Mucosa of rectum (tissue), 2 donors: ENCODE results near the gene AKAP13.

ENCODE experiments used
- H3K27ac ChIP-seq, 2 donors: one replicate each; pipeline ENCODE4 v1.7.0; 2013; ENCODE audit warnings: inconsistent platforms in 2 of 2, low read depth in 2 of 2, low read length in 2 of 2
- H3K27me3 ChIP-seq, 2 donors: one replicate each; pipeline ENCODE4 v1.7.0; 2013; ENCODE audit warnings: low read length in 2 of 2; ENCODE audit not compliant: control insufficient read depth in 2 of 2, insufficient read depth in 2 of 2
- H3K36me3 ChIP-seq, 2 donors: one replicate each; pipeline ENCODE4 v1.7.0; 2013; ENCODE audit warnings: low read length in 2 of 2; ENCODE audit not compliant: control insufficient read depth in 2 of 2, insufficient read depth in 2 of 2
- H3K4me1 ChIP-seq, 2 donors: one replicate each; pipeline ENCODE4 v1.7.0; 2013; ENCODE audit warnings: low read length in 2 of 2, mild to moderate bottlenecking in 1 of 2; ENCODE audit not compliant: control insufficient read depth in 2 of 2, insufficient read depth in 2 of 2
- H3K4me3 ChIP-seq, 2 donors: one replicate each; pipeline ENCODE4 v1.7.0; 2013; ENCODE audit warnings: low read length in 2 of 2
- H3K9ac ChIP-seq, 2 donors: one replicate each; pipeline ENCODE4 v1.7.0; 2013; ENCODE audit warnings: low read length in 2 of 2, low read depth in 1 of 2, mild to moderate bottlenecking in 1 of 2
- H3K9me3 ChIP-seq, 2 donors: one replicate each; pipeline ENCODE4 v1.7.0; 2013; ENCODE audit warnings: low read length in 2 of 2; ENCODE audit not compliant: control insufficient read depth in 2 of 2
- donor health status: healthy.
- donor health status: Normal muscosa, but diverticular disease.

Gene AKAP13

GRCh38 chr15:85763157-85763556 is 382.8 kb downstream of the AKAP13 start:
- Histone ChIP-seq H3K36me3 (peaks cover 0 to 2% of the 10 kb centered on the region in 2 donors), H3K4me1 (no peaks in the 10 kb centered on the region), H3K9ac (no peak overlapping the region), H3K27me3 (no peaks in the 10 kb centered on the region), H3K4me3 (no peak overlapping the region), H3K27ac (no peak overlapping the region), H3K9me3 (no peaks in the 10 kb centered on the region)

- Histone ChIP-seq H3K4me3 (no peak overlapping the region), H3K4me1 (no peaks in the 10 kb centered on the region), H3K27me3 (no peaks in the 10 kb centered on the region), H3K36me3 (no peaks in the 10 kb centered on the region), H3K27ac (no peak overlapping the region), H3K9ac (no peak overlapping the region), H3K9me3 (no peaks in the 10 kb centered on the region)
These were observed 383.6 kb downstream of the AKAP13 start for GRCh38 chr15:85763673-85764633.

DNA sequence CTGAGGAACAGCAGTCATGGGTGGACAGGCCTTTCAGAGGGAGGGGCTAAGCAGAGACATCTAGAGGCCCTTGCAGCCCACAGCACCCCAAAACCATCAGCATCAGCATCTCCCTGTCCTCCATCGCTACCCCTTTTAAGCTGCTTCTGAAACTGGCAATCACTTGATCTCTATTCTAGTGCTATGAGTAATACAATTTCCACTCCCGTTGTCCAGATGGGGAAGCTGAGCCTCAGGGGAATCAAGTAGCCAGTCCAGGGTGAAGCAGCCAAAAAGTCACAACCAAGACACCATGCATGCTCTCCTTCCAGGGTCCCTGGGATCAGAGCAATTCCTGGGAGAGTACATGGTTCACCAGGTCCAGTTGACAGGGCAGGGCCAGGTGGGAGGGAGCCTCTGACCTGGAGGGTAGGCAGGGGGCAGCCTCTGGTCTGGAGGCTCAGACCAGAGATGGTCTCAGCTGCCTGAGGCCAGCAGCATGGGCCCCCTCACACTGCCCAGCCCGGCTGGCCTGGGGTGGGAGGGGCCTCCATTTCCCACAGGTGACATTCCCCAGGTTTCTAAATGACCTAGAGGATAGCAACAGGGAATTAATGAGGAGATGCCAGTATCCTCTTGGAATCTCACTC is 384.4 kb downstream of the AKAP13 start:
- peaks cover 0 to 3% of the 10 kb centered on the region in 2 donors for H3K36me3 ChIP-seq
- H3K27me3 ChIP-seq: no peaks in the 10 kb centered on the region
- H3K4me3 ChIP-seq: no peak overlapping the region
- no peaks in the 10 kb centered on the region for H3K4me1 ChIP-seq
- no peaks in the 10 kb centered on the region for H3K9me3 ChIP-seq
- H3K9ac ChIP-seq: no peak overlapping the region
- no peak overlapping the region for H3K27ac ChIP-seq

DNA sequence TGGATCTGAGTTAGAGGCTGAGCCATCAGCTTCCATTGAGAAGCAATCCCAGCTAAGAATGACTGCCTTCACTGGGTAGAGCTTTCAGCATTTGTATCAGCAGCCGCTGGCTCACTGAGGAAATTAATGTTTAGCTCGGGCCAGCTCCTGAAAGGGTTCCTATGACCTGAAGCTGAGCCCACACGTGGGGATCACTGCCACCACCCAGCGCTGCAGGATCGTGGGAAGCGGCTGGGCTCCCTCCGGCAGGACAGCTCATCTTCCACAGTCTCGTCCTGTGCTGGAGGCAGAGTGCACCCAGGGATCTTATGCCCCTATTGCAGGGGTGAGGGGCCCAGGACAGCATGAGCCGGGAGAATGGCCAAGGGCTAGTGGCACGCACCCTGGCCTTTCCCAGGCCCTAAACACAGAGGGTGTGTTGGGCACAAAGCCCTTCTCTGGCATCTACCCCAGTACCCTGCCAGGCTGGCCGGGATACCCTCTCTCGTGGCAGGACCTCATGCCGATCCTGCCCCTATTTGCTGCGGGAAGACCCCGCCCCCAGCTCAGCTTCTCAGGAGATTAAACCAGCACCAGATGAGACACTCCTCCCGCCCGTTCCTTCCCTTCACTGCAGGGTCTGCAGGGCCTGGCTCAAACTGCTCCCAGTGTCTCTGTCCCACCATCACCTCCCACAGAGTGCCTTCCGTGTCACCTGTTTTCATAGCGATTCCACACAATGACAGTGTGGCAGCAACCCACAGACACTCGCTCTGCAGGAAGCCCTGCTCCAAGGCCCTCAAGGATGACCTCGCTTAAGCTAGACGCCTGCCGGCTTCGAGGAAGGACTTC is 385.8 kb downstream of the AKAP13 start:
- Histone ChIP-seq H3K27ac (no peak overlapping the region), H3K27me3 (no peaks in the 10 kb centered on the region), H3K9ac (no peak overlapping the region), H3K4me1 (no peaks in the 10 kb centered on the region), H3K4me3 (no peak overlapping the region), H3K36me3 (peaks cover 0 to 3% of the 10 kb centered on the region in 2 donors), H3K9me3 (no peaks in the 10 kb centered on the region)

DNA sequence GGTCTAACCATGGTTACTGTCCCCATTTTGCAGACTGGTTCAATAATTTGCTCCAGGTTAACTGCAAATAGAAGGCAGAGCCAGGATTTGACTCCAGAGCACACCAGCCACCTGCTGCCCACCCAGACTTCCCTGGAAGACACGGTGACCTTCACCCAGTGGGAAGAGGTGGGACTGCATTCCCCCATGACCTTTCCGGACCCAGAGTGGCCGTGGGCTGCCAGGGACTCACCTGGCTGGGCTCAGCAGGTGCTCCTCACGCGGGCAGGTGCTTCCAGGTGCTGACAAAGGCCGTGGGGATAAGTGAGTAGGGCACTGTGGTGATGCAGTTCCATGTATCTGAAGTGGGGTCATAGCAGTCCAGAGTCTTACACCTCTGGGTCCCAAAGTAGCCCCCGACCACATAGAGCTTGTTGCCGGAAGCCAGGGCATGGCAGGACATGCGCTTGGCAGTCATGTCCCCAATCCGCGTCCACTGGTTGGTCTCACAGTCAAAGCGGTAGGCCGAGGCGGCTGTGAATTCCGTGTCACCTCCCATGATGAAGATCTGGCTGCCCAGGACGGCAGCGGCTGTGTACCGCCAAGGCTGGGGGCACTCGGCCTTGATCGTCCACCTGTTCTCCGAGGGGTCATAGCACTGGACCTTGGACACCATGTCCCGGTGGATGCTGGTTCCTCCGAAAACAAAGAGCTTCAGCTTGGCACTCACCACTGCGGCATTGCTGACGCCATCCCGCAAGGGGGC is 387.6 kb downstream of the AKAP13 start:
- no peak overlapping the region for H3K9ac ChIP-seq
- H3K36me3 ChIP-seq: peaks cover 0 to 3% of the 10 kb centered on the region in 2 donors
- peaks cover 0 to 5% of the 10 kb centered on the region in 2 donors for H3K4me1 ChIP-seq
- H3K27ac ChIP-seq: no peak overlapping the region
- H3K9me3 ChIP-seq: no peaks in the 10 kb centered on the region
- H3K4me3 ChIP-seq: no peak overlapping the region
- no peaks in the 10 kb centered on the region for H3K27me3 ChIP-seq

GRCh38 chr15:85768595-85769168 is 388.3 kb downstream of the AKAP13 start:
- H3K36me3 ChIP-seq: peaks cover 0 to 3% of the 10 kb centered on the region in 2 donors
- H3K27me3 ChIP-seq: no peaks in the 10 kb centered on the region
- no peaks in the 10 kb centered on the region for H3K9me3 ChIP-seq
- no peak overlapping the region for H3K27ac ChIP-seq
- H3K9ac ChIP-seq: no peak overlapping the region
- H3K4me1 ChIP-seq: peaks cover 0 to 6% of the 10 kb centered on the region in 2 donors
- no peak overlapping the region for H3K4me3 ChIP-seq

DNA sequence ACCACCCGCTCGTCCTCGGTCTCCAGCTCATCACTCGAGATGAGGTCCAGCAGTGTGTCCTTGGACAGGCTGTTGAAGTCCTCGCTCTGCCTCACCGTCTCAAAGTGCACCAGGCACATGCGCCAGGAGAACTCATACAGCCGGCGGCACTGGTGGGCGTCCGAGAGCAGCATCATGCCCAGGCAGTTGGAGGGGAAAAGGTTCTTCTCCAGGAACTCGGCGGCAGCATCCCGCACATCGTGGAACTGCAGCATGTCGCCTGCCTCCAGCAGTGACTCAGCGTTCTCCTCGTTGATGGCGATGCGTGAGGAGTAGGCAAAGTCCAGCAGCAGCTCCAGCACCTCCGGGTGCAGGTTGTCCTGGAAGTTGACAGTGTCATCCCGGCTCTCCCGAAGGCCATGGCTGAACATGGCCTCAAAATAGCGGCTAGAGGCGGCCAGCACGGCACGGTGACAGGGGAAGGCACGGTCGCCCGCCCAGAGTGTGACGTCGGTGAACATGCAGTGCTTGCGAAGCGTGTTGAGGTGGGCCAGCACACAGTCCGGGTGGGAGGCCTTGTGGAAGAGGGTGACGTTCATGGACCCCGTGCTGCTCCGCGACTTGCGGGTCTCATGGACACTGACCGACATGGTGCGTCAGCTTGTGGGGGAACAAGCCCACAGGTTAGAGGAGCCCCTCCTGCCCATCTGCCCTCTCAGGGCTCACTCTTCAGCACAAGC is 388.9 kb downstream of the AKAP13 start:
- peaks cover 0 to 6% of the 10 kb centered on the region in 2 donors for H3K4me1 ChIP-seq
- no peaks in the 10 kb centered on the region for H3K27me3 ChIP-seq
- H3K4me3 ChIP-seq: no peak overlapping the region
- H3K36me3 ChIP-seq: peaks cover 0 to 3% of the 10 kb centered on the region in 2 donors
- H3K9ac ChIP-seq: no peak overlapping the region
- no peak overlapping the region for H3K27ac ChIP-seq
- H3K9me3 ChIP-seq: no peaks in the 10 kb centered on the region

DNA sequence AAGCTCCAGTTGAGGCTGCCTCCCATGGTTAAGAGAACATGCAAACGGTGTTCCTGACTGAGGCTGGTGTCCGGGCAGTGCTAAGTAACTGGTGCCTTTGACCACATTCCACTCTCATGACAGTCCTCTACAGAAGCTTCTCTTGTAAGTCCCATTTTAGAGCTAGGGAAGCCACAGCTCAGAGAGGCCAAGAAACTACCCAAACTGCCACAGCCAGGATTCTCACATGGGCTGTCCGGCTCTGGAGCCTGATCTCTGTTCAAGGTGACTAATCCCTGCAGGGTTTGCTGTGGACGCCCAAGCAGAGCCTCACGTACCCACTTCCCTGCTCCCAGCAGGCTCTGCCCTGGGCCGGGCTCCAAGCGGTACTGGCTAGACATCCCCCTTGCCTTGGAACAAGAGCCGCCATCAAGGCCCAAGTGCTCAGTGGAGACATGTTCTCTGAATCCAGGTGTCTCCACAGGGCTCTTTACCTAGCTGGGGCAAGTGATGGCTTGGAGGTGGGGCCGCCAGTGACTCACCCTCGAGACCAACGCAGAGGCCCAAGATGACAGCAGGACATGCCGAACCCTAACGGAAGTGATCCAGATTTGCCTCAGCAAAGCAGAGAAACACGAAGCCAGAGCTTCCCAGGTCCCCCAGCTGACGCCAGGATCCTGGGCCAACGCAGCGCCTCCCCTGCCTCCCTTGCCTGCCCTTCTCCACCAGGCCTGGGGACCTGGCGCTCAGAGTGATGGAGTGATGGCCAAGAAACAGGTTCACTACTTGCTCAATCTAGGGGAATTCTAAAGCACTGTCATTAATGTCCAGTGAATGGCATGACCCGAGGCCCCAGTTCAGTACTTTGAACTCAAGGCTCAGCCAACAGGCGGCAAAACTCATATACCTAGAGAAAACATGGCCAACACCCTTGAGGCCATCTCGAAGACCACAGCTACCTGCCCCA is 390.0 kb downstream of the AKAP13 start:
- H3K9ac ChIP-seq: no peak overlapping the region
- H3K27ac ChIP-seq: no peak overlapping the region
- no peaks in the 10 kb centered on the region for H3K27me3 ChIP-seq
- H3K4me3 ChIP-seq: no peak overlapping the region
- peaks cover 0 to 6% of the 10 kb centered on the region in 2 donors for H3K4me1 ChIP-seq
- H3K9me3 ChIP-seq: no peaks in the 10 kb centered on the region
- peaks cover 0 to 3% of the 10 kb centered on the region in 2 donors for H3K36me3 ChIP-seq
